A673 (cell line): Measurements from ENCODE around the gene CLHC1. TPM values are rescaled to one million over a fixed set of nuclear protein-coding genes. Genes with fewer than 3 reads are reported as not detected.

ENCODE experiments used
- BruUV-seq: library from RNA; stranded (reverse); fragments of 400-500 nt; replicated peaks from 2 replicates; lab custom pipeline; 2021; lab: Mats Ljungman, UMichigan
- CTCF ChIA-PET: fragments of 300-600 bp; sonication (Branson Sonifier 250); formaldehyde crosslinking; loops from one replicate; lab custom pipeline; 2022; ENCODE audit warnings: antibody characterized with exemption; lab: Charles Lee
- POLR2A ChIA-PET: fragments of 300-600 bp; sonication (Branson Sonifier 250); formaldehyde crosslinking; loops from one replicate; lab custom pipeline; 2022; ENCODE audit warnings: antibody characterized with exemption; ENCODE audit not compliant: low non-redundant PET; lab: Charles Lee
- DNase-seq: peaks from one replicate; pipeline ENCODE4 v3.0.0-alpha.2; 2015; ENCODE audit warnings: low spot score
- H3K27ac ChIP-seq: fragments of 200-600 bp; sonication (generic); 2 replicates; pipeline ENCODE4 v1.5.1; 2016; ENCODE audit warnings: mixed run types, low read depth, mild to moderate bottlenecking, mixed read lengths, antibody characterized with exemption, low read length; ENCODE audit not compliant: poor library complexity, severe bottlenecking
- H3K27me3 ChIP-seq: fragments of 200-600 bp; sonication (generic); replicated peaks from 2 replicates; pipeline ENCODE4 v1.6.1; 2017; ENCODE audit warnings: mixed run types, low read depth, mild to moderate bottlenecking, mixed read lengths, antibody characterized with exemption, low read length; ENCODE audit not compliant: insufficient read depth, poor library complexity
- H3K36me3 ChIP-seq: fragments of 200-600 bp; sonication (generic); 2 replicates; pipeline ENCODE4 v1.6.1; 2016; ENCODE audit warnings: mixed run types, mild to moderate bottlenecking, mixed read lengths, antibody characterized with exemption, low read length; ENCODE audit not compliant: insufficient read depth, poor library complexity, severe bottlenecking
- H3K4me1 ChIP-seq: fragments of 200-600 bp; sonication (generic); 2 replicates; pipeline ENCODE4 v1.6.1; 2017; ENCODE audit warnings: mixed run types, mild to moderate bottlenecking, mixed read lengths, antibody characterized with exemption, low read length; ENCODE audit not compliant: insufficient read depth, poor library complexity, severe bottlenecking
- H3K4me3 ChIP-seq: fragments of 200-600 bp; sonication (generic); 2 replicates; pipeline ENCODE4 v1.5.1; 2016; ENCODE audit warnings: low read depth, mixed run types, mild to moderate bottlenecking, mixed read lengths, low read length; ENCODE audit not compliant: poor library complexity, severe bottlenecking
- H3K9me3 ChIP-seq: fragments of 200-600 bp; sonication (generic); 2 replicates; pipeline ENCODE4 v1.6.1; 2016; ENCODE audit warnings: mixed run types, low read depth, mild to moderate bottlenecking, mixed read lengths, antibody characterized with exemption, low read length; ENCODE audit not compliant: poor library complexity, severe bottlenecking
- CTCF ChIP-seq: fragments of 300-800, 200-600 bp; sonication (generic); conservative IDR thresholded peaks from 2 replicates; pipeline ENCODE4 v1.5.1; 2017; ENCODE audit warnings: low read depth, mild to moderate bottlenecking, antibody characterized with exemption, low read length, moderate library complexity, mixed read lengths
- EZH2 ChIP-seq: fragments of 200-600 bp; sonication (generic); IDR thresholded peaks from 2 replicates; pipeline ENCODE4 v1.6.1; 2017; ENCODE audit warnings: borderline replicate concordance, low read depth, mild to moderate bottlenecking, mixed read lengths, antibody characterized with exemption, low read length; ENCODE audit not compliant: poor library complexity, severe bottlenecking
- intact Hi-C: fragments of 100-400 bp; cut with micrococcal nuclease; formaldehyde crosslinking; loops from one replicate; pipeline ENCODE4 v1.10.0; 2022; ENCODE audit not compliant: unreplicated experiment
- total RNA-seq: library from RNA; stranded (reverse); gene quantifications from 2 replicates; pipeline ENCODE4 v1.2.3, GENCODE V29; 2021

CLHC1 gene
- total RNA-seq, 1 experiment from 2014 or later: 9.1 TPM

DNA sequence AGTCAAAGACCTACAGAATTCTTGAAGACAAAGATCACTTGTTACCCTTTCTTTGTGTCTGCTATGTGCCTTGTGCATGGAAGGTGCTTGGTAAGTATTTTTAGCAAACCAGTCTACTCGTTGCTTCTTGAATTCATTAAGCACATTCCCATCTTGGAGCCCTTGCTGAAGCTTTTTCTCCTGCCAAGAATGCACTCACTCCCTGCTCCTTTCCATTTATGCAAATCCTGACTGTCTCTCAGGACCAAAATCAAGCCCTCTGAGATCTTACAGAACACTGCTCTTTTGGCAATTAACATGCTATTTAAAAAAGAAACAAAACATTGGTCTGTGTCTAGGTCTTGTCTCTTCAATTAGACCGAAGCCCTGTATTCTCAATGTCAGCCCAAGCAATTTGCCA, 75.8 kb downstream of the CLHC1 start:
- BruUV-seq: no TSS peak
- no peaks in the 10 kb centered on the region for H3K27me3 ChIP-seq
- no peaks in the 10 kb centered on the region for H3K9me3 ChIP-seq
- H3K27ac ChIP-seq: no peak overlapping the region
- no peak for DNase-seq
- CTCF ChIA-PET: no interaction called here
- intact Hi-C loops: no loop called here
- POLR2A ChIA-PET: interaction anchor here (0.5 kb wide), 1 partner anchor 246 kb away, joined by 7 read pairs; no protein-coding TSS in a partner anchor
- TF ChIP-seq CTCF (no peak), EZH2 (no peak)
- peaks cover 9% of the 10 kb centered on the region for H3K4me1 ChIP-seq
- no peak overlapping the region for H3K4me3 ChIP-seq
- H3K36me3 ChIP-seq: no peaks in the 10 kb centered on the region

- Histone ChIP-seq H3K4me3 (no peak overlapping the region), H3K4me1 (peaks cover 9% of the 10 kb centered on the region), H3K9me3 (no peaks in the 10 kb centered on the region), H3K36me3 (no peaks in the 10 kb centered on the region), H3K27ac (no peak overlapping the region), H3K27me3 (no peaks in the 10 kb centered on the region)
- ChIA-PET CTCF (no interaction called here), POLR2A (interaction anchor here (0.5 kb wide), 1 partner anchor 246 kb away, joined by 7 read pairs; no protein-coding TSS in a partner anchor)
- intact Hi-C loops: no loop called here
- TF ChIP-seq EZH2: no peak
- no peak for TF ChIP-seq CTCF
- BruUV-seq: no TSS peak
- DNase-seq: no peak
Measured at GRCh38 chr2:55155764-55156281, 76.3 kb downstream of the CLHC1 start.

DNA sequence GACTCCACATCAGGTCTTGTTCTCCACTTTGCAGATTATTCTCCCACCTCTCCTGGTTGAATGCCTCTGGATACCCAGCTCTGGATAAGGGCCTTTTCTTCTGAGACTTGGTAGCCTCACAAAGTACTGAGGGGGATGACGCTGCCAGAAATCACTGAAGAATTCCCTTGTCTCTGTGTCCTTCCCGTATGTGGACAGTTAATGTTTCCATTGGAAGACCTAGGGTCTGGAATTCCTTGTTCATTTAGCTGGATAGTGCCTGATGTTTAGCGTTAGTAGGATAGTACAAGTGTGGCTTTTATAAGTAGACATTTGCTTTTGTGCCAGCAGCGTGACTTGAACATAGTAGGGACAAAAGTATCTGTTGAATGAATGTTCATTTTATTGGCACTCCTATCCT, 76.9 kb downstream of the CLHC1 start:
- no peak overlapping the region for H3K27ac ChIP-seq
- peaks cover 9% of the 10 kb centered on the region for H3K4me1 ChIP-seq
- BruUV-seq: no TSS peak
- POLR2A ChIA-PET: no interaction called here
- intact Hi-C loops: no loop called here
- no peaks in the 10 kb centered on the region for H3K27me3 ChIP-seq
- TF ChIP-seq CTCF (no peak), EZH2 (no peak)
- no peak overlapping the region for H3K4me3 ChIP-seq
- CTCF ChIA-PET: no interaction called here
- H3K9me3 ChIP-seq: no peaks in the 10 kb centered on the region
- H3K36me3 ChIP-seq: no peaks in the 10 kb centered on the region
- no peak for DNase-seq
